ENCODE results near the gene UGT2B10. TPM values are rescaled to one million over a fixed set of nuclear protein-coding genes. Genes with fewer than 3 reads are reported as not detected.
"Not testable (repeated sequence)": the region's sequence is repeated elsewhere in the genome, so short reads cannot be mapped to it uniquely, and the experiment has no call there.

The UGT2B10 gene
- not detected for total RNA-seq

DNA sequence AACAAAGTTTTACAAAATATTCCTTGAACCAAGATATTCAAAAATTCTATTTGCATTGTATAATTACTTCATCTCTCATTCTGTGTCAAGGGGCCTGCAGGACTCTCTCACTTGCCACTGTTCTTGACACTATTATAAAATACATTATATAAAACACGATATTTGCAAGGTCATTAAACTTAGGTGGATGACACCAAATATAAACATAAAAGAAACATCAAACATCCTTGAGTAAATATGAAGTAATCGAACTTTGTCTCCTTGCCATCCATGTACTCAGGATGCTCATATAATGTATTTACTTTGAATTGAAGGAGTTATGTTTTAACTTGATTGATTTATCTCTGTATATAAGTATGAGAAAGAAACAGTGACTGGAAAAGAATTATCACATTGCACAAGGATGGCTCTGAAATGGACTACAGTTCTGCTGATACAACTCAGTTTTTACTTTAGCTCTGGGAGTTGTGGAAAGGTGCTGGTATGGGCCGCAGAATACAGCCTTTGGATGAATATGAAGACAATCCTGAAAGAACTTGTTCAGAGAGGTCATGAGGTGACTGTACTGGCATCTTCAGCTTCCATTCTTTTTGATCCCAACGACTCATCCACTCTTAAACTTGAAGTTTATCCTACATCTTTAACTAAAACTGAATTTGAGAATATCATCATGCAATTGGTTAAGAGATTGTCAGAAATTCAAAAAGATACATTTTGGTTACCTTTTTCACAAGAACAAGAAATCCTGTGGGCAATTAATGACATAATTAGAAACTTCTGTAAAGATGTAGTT is at the start of gene UGT2B10:
TSS of gene UGT2B10 (plus strand) at position 378 of the 793 bp plus-strand sequence. CDS start at position 404, 26 bp downstream.
- H3K4me3 ChIP-seq; H3K9me3 ChIP-seq; H3K36me3 ChIP-seq; H3K4me1 ChIP-seq; intact Hi-C loops (cut with DNase I); DNase-seq (ENCODE audit: extremely low spot score); H3K27me3 ChIP-seq; H3K27ac ChIP-seq (replicated peaks in 1 of 4): not testable (repeated sequence)
- 42% methylated on average over 4 of the region's 4 CpGs for WGBS

DNA sequence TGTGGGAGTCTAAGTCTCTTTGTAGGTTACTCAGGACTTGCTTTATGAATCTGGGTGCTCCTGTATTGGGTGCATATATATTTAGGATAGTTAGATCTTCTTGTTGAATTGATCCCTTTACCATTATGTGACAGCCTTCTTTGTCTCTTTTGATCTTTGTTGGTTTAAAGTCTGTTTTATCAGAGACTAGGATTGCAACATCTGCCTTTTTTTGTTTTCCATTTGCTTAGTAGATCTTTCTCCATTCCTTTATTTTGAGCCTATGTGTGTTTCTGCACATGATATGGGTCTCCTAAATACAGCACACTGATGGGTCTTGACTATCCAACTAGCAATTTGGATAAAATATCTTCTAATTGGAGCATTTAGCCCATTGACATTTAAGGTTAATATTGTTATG is 44.0 kb upstream of the UGT2B10 start:
- H3K36me3 ChIP-seq; DNase-seq (ENCODE audit: extremely low spot score); H3K9me3 ChIP-seq; H3K27ac ChIP-seq (replicated peaks in 1 of 4); H3K4me3 ChIP-seq; H3K4me1 ChIP-seq; H3K27me3 ChIP-seq; intact Hi-C loops (cut with DNase I): not testable (repeated sequence)

DNA sequence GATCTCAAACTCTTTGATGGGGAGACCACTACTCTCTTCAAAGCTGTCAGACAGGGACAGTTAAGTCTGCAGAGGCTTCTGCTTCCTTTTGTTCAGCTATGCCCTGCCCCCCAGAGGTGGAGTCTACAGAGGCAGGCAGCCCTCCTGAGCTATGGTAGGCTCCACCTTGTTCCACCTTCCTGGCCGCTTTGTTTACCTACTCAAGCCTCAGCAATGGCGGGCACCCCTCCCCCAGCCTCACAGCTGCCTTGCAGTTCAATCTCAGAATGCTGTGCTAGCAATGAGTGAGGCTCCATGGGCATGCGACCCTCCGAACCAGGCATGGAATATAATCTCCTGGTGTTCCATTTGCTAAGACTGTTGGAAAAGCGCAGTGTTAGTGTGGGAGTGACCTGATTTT is 42.1 kb upstream of the UGT2B10 start:
- Histone ChIP-seq H3K4me3 (no peak overlapping the region), H3K27ac (replicated peaks in 1 of 4) (no peak overlapping the region), H3K4me1 (no peaks in the 10 kb centered on the region), H3K36me3 (no peaks in the 10 kb centered on the region), H3K27me3 (no peaks in the 10 kb centered on the region), H3K9me3 (no peaks in the 10 kb centered on the region)
- DNase-seq (ENCODE audit: extremely low spot score), result no peak
- TF ChIP-seq POLR2A (IDR thresholded peaks at IDR 0.05; ENCODE audit: low read depth), result no peak
- TF ChIP-seq, protein P1, sequence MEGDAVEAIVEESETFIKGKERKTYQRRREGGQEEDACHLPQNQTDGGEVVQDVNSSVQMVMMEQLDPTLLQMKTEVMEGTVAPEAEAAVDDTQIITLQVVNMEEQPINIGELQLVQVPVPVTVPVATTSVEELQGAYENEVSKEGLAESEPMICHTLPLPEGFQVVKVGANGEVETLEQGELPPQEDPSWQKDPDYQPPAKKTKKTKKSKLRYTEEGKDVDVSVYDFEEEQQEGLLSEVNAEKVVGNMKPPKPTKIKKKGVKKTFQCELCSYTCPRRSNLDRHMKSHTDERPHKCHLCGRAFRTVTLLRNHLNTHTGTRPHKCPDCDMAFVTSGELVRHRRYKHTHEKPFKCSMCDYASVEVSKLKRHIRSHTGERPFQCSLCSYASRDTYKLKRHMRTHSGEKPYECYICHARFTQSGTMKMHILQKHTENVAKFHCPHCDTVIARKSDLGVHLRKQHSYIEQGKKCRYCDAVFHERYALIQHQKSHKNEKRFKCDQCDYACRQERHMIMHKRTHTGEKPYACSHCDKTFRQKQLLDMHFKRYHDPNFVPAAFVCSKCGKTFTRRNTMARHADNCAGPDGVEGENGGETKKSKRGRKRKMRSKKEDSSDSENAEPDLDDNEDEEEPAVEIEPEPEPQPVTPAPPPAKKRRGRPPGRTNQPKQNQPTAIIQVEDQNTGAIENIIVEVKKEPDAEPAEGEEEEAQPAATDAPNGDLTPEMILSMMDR (IDR thresholded peaks at IDR 0.05), result no peak
- no peak for TF ChIP-seq POLR2AphosphoS5 (IDR thresholded peaks at IDR 0.05)
- TF ChIP-seq EP300 (IDR thresholded peaks at IDR 0.05), result no peak
- intact Hi-C loops (cut with DNase I), result no loop called here
- WGBS, result 89% methylated on average over 2 of the region's 5 CpGs

DNA sequence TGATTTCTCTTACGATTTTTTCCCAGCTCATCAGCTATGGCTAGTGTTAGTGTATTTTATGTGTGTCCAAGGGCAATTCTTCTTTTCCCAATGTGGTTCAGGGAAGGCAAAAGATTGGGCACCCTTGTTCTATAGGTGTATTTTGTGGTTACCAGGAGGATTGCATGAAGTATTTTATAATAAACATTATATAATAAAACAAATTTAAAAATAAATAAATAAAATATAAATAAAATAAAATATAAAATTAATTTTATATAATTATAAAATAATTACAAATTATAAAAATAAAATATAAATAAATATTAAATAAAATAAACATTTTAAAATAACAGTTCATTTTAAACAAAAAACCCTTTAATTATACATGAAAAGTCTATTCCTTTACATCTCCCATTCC is 35.6 kb upstream of the UGT2B10 start:
- Histone ChIP-seq H3K27ac (replicated peaks in 1 of 4) (no peak overlapping the region), H3K4me3 (no peak overlapping the region), H3K9me3 (peaks cover 0 to 17% (median 9%) of the 10 kb centered on the region in 4 donors), H3K27me3 (no peaks in the 10 kb centered on the region), H3K4me1 (no peaks in the 10 kb centered on the region), H3K36me3 (no peaks in the 10 kb centered on the region)
- 80% methylated on average over 1 of the region's 1 CpG for WGBS
- intact Hi-C loops (cut with DNase I), result no loop called here
- no peak for DNase-seq (ENCODE audit: extremely low spot score)
- TF ChIP-seq, protein P1 (IDR thresholded peaks at IDR 0.05), result no peak
- TF ChIP-seq POLR2AphosphoS5 (IDR thresholded peaks at IDR 0.05), result no peak
- TF ChIP-seq EP300 (IDR thresholded peaks at IDR 0.05), result no peak

DNA sequence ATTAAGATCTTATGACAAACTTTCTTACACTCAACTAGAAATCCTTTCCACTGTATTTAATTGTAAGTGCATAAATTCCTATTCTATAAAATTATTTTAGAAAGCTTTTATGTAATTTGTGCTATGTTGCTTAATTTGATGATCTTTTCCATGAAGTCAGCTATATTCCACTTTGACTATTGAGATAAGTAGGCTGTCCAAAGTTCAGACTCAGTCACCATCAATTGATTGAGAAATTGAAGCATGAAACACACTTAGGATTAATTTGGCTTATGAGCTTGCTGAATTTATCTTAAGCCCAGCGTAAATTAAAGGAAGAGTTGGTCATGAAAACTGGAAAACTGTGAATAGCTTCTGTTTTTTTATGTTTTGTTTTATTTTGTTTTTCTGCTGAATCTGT is 18.7 kb upstream of the UGT2B10 start:
- WGBS, result 72% methylated on average over 1 of the region's 1 CpG

More for the DNA sequence above, 18.7 kb upstream of the UGT2B10 start:
- Histone ChIP-seq H3K4me3 (no peak overlapping the region), H3K9me3 (no peaks in the 10 kb centered on the region), H3K27me3 (no peaks in the 10 kb centered on the region), H3K36me3 (no peaks in the 10 kb centered on the region), H3K27ac (replicated peaks in 1 of 4) (no peak overlapping the region), H3K4me1 (no peaks in the 10 kb centered on the region)
- TF ChIP-seq POLR2AphosphoS5 (IDR thresholded peaks at IDR 0.05) (no peak), EP300 (IDR thresholded peaks at IDR 0.05) (no peak), POLR2A (IDR thresholded peaks at IDR 0.05; ENCODE audit: low read depth) (no peak)
- TF ChIP-seq, protein P1 (IDR thresholded peaks at IDR 0.05), result no peak
- intact Hi-C loops (cut with DNase I), result no loop called here
- no peak for DNase-seq (ENCODE audit: extremely low spot score)
